GM08714 (cell line): ENCODE data around the gene RPRD1B.

ENCODE experiments used
- H3K4me3 ChIP-seq: fragments of 200-500 bp; sonication (Bioruptor generic); 2 replicates; pipeline ENCODE4 v1.5.1; 2014; ENCODE audit warnings: mild to moderate bottlenecking, low read length, inconsistent platforms
- ZNF274 ChIP-seq: IDR thresholded peaks from 2 replicates; pipeline ENCODE4 v1.6.1; 2012; ENCODE audit warnings: mild to moderate bottlenecking, low read depth, low read length

RPRD1B gene

GRCh38 chr20:38065764-38066375 is 32.3 kb downstream of the RPRD1B start:
- TF ChIP-seq ZNF274: no peak
- H3K4me3 ChIP-seq: no peak overlapping the region

DNA sequence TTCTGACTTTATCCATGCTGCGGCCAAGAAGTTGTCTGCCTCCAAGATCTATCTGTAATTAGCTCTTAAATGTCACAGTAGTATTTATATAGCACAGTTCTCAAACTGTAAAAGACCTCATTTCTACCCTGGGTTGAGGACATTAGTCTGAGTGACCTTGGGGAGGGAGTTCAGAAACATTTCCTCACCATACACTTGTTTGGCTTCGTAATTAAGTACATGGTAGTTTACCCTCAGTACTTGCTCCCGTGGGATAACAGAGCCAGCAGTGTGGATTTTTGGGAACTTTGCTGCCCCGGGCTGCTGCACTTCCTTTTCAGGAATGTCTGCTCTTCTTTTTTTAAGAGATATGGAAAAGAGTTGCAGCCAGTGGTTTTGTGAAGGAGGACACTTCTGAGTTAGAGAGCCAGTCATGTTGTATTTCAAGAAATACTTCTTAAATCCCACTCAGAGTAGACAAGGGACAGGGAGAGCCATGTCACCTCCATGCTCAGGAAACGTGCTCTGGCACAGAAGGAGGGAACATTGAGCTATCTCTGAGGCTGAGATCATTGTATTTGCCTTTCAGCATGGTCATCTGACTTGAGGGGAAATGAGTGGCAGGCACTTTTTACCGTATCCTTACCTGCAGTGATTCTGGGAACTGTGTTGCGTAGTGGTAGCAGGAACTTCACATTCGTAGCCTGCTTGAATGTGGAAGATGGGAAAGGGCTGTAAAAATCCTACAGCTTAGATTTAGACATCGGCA is 33.6 kb downstream of the RPRD1B start:
- no peak overlapping the region for H3K4me3 ChIP-seq
- TF ChIP-seq ZNF274: no peak

DNA sequence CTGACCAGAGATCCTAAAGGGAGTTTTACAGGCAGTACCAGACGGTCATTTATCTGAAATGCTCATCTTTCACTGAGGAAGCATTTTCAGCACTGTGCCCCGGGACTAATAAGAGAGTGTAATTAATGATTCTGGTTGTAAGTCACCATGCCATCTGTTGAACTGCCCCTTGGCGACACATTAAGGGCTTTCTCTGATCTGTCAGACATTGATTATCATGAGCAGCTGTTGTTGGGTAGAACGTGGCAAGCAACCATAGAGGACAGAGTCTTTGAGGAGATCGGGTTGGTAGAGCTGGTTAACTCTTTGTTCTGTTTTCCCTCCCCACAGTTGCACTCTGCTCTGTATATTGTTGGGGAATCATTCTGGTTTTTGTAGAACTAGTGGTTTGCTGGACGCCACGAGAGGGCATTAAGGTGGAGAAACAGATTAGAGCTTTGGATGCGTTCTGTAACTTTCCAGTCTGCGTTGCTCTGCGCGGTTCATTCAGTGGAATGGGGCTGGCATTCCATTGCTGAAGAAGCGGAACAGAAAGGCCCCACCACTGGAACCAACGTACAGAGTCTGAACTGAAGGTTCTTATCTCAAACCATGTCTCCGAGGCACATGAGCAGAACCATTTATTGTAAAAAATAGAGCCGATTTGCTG is 34.3 kb downstream of the RPRD1B start:
- no peak overlapping the region for H3K4me3 ChIP-seq
- TF ChIP-seq ZNF274: no peak

GRCh38 chr20:38072898-38073297 is 39.4 kb downstream of the RPRD1B start:
- H3K4me3 ChIP-seq: no peak overlapping the region
- no peak for TF ChIP-seq ZNF274

- H3K4me3 ChIP-seq: no peak overlapping the region
- no peak for TF ChIP-seq ZNF274
Measured at GRCh38 chr20:38073307-38074071, 39.9 kb downstream of the RPRD1B start.

- no peak for TF ChIP-seq ZNF274
- no peak overlapping the region for H3K4me3 ChIP-seq
Measured at GRCh38 chr20:38075161-38075998, 41.8 kb downstream of the RPRD1B start.

GRCh38 chr20:38076548-38076947 is 43.0 kb downstream of the RPRD1B start:
- no peak for TF ChIP-seq ZNF274
- H3K4me3 ChIP-seq: no peak overlapping the region

DNA sequence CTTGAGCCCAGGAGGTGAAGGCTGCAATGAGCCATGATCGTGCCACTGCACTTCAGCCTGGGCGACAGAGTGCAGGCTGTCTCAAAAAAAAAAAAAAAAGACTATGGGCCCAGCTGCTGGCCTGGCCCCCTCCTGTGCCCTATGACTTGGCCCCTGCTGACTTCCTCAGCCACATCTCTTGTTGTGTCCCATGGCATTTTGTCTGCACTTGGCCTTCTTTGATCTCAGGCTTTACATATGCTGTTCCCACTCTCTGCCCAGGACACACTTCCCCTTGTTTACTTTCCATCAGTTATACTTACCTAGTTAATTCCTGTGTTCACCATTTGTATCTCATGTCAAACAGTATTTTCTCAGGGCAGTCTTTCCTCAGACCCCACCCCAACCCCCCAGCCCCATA is 44.5 kb downstream of the RPRD1B start:
- TF ChIP-seq ZNF274: no peak
- H3K4me3 ChIP-seq: no peak overlapping the region

- no peak overlapping the region for H3K4me3 ChIP-seq
- TF ChIP-seq ZNF274: no peak
Measured at GRCh38 chr20:38079353-38079752, 45.8 kb downstream of the RPRD1B start.

DNA sequence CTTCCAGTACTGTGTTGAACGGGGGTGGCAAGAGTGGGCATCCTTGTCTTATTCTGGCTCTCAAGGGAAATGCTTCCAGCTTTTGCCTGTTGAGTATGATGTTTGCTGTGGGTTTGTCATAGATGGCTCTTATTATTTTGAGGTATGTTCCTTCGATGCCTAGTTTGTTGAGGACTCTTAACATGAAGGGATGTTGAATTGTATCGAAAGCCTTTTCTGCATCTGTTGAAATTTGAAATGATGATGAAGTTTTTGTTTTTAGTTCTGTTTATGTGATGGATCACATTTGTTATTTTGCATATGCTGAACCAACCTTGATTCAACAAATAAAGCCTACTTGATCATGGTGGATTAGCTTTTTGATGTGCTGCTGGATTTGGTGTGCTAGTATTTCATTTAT is 48.0 kb downstream of the RPRD1B start:
- no peak for TF ChIP-seq ZNF274

GRCh38 chr20:38082894-38083293 is 49.3 kb downstream of the RPRD1B start:
- no peak overlapping the region for H3K4me3 ChIP-seq
- TF ChIP-seq ZNF274: no peak

More for the DNA sequence above, 48.0 kb downstream of the RPRD1B start:
- H3K4me3 ChIP-seq: no peak overlapping the region

DNA sequence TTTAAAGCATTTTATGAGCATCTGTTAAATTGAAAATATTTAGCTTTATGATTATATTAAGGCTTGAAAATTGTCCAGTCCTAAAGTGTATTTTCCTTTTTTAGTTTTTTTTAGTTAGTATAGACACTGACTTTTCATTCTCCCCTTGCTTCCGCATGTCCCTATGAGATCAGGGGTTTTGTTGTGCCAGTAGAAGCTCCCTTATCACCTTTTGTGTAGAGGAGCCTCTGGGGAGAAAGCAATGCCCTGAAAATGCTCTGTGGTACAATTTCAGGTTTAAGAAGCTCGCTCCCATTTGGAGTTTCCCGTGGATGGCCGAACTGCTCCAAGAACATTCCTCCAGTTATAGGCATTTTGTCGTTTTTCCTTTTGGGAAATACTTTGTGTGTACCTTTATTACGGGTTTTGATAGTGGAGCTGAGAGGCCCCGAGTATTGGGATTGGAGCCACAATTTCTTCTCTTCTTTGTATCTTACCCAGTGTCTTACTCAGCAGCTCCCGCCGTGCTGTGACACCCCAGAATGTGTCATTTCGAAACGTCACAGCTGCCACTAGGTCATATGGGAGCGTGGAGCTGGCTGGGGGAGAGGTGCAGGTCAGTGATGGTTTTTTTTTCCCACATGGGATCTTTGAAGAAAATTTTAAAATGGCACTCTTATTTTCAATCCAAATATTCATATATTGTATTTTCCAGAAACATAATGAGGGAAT is 49.9 kb downstream of the RPRD1B start:
- TF ChIP-seq ZNF274: no peak
- no peak overlapping the region for H3K4me3 ChIP-seq

- H3K4me3 ChIP-seq: no peak overlapping the region
- no peak for TF ChIP-seq ZNF274
Measured at GRCh38 chr20:38084425-38084951, 50.9 kb downstream of the RPRD1B start.

GRCh38 chr20:38085026-38085425 is 51.5 kb downstream of the RPRD1B start:
- TF ChIP-seq ZNF274: no peak

More at GRCh38 chr20:38085026-38085425, 51.5 kb downstream of the RPRD1B start:
- no peak overlapping the region for H3K4me3 ChIP-seq
